HUDEP-2 (cell line): ENCODE measurements around the gene GREB1L.
"Not testable (repeated sequence)": the region's sequence is repeated elsewhere in the genome, so short reads cannot be mapped to it uniquely, and the experiment has no call there.

Experiments
- DNase-seq, 76 experiments: peaks; one replicate each; lab custom pipeline; 2025; ENCODE audit not compliant: unreplicated experiment in 76 of 76; lab: John Stamatoyannopoulos, UW

GREB1L gene

GRCh38 chr18:21361307-21361880 is 119.4 kb downstream of the GREB1L start:
- no peak for DNase-seq

DNA sequence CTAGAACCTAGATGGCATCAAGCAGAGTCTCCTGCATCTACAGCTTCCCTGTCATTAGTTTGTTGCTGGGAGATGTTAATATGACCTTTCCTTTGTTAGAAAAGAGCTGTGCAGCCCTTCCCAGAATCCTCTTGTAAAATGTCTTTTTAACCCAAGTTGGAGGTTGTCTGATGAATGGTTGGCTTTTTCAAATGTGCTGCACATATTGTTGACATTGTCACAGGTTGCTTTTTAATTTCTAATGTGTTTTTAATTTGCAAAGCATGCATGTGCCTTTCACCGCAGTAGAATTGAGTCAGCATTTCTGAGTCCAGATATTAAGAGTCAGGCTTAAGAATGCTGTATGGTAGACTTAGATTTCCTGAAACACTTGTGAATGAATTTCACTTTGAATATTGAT is 120.8 kb downstream of the GREB1L start:
- DNase-seq = no peak

- no peak for DNase-seq
Observed at GRCh38 chr18:21363348-21363747, 121.3 kb downstream of the GREB1L start.

DNA sequence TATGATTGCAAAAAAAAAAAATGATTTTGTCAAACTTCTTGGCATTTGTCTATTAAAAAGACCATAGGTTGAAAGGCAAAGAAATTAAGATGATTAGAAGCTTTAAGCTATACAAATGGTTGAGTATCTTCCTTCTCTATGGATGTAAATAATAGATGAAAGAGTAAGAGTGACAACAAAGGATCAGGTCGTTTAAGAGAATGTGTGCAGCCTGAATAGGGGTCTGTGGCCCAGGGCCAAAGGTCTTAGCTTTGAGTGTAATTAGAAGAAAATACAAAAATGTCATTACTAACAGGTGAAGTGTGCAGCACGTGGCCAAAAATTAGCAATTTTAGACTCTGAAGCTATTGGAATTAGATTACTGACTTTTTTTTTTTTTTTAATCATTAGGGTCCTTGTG is 122.4 kb downstream of the GREB1L start:
- DNase-seq = no peak

GRCh38 chr18:21366896-21367295 is 124.9 kb downstream of the GREB1L start:
- no peak for DNase-seq

GRCh38 chr18:21369146-21369545 is 127.1 kb downstream of the GREB1L start:
- DNase-seq = no peak

DNA sequence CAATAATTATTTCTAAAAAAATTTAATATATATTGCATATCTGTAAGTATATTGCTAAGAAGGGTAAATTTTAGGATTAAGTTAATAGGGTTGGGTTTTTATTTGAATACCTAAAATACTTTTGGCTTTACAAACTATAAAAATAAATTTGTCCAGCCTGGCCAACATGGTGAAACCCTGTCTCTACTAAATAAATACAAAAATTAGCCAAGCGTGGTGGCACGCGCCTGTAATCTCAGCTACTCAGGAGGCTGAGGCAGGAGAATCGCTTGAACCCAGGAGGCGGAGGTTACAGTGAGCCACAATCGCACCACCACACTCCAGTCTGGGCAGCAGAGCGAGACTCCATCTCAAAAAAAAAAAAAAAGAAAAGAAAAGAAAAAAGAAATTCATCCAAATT is 127.6 kb downstream of the GREB1L start:
- DNase-seq = not testable (repeated sequence)

- no peak for DNase-seq
Observed at GRCh38 chr18:21383031-21383430, 141.0 kb downstream of the GREB1L start.

GRCh38 chr18:21386523-21387240 is 144.7 kb downstream of the GREB1L start:
- no peak for DNase-seq

DNA sequence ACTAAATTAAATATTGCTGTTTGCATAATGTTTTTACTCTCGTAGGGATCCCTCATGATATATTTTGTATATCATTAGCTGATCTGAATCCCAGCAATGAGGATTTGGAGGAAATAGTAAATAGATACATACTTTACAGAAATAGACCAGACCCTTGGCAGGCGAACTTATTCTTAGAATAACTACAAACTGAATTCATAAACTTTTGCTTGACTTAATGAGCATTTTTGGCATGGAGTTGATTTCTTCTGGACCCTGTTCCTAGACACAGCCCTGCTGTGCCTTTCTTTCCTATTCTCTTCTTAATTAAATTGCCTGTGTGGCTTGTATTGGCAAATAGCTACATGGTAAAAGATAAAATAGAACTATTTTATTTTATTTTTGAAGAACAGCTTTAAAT is 145.9 kb downstream of the GREB1L start:
- DNase-seq = no peak

DNA sequence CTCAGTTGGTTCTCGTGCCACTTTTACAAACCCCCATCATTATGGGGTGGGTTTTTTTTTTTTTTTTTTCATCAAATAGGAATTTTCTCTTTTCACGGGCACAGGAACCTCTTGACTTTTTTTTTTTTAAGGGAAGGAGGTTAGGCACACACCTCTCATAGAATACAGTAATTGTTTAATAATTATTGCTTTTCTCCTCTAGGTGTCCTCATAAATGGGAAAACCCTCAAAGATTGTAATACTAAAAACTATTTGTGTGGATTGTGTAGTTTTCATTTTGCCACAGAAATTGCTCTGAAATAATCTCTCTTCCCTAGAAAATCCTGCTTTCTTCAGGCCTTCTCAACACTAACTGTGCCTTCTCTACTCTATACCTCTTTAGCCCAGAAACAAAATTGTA is 147.3 kb downstream of the GREB1L start:
- no peak for DNase-seq

- no peak for DNase-seq
Observed at GRCh38 chr18:21389903-21390302, 147.9 kb downstream of the GREB1L start.

DNA sequence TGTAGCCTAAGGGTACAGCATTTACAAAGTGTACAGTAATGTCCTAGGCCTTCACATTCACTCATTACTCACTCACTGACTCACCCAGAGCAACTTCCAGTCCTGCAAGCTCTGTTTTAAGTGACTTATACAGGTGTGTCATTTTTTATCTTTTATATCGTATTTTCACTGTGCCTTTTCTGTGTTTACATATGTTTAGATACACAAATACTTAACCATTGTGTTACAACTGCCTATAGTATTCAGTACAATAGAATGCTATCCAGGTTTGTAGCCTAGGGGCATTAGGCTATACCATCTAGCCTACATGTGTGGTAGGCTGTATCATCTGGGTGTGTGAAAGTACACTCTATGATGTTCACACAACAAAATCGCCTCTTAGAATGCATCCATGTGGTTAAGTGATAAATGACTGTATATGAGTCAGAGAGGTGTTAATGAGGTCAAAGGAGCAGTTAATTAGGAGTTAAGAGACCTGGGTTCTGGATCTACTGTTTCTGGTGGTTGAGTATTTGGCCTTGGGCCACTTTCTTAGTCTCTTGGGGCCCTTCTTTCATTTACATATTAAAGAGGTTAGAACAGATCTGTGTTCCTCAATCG is 149.1 kb downstream of the GREB1L start:
- no peak for DNase-seq

DNA sequence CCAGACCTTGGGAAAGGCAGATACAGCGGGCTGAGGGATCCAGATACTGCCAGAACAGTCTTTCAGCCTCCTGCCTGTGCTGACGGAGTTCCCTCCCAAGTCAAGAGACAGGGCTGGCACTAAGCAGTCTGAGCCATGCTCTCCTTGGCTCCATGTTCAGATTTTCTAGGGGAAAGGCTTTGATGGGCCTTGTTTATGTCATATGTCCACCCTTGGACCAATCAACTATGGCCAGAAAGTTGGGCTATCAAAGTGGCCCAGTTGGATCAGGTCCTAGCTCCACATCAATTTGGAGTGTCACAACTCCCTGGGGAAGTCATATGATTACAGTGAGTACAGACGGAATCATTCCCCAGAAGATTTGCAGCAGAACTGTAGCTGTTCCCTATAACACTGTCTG is 152.0 kb downstream of the GREB1L start:
- DNase-seq = no peak

DNA sequence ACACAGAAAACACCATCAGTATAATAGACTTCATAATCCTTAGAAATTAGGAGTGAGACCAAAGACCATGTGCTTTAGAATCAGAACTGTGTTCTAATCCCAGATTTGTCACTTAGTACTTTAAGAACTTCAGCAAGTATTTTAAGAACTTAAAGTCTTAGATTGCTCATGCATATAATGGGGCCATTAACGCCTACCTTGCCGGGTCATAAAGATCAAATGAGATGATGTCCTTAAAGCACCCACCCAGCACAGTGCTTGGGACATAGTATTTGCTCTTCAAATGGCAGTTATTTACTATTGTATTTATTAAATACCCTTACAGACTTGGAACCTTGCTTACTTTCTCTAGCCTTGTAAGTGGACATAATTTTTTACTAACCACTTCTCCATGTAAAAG is 156.1 kb downstream of the GREB1L start:
- no peak for DNase-seq

DNA sequence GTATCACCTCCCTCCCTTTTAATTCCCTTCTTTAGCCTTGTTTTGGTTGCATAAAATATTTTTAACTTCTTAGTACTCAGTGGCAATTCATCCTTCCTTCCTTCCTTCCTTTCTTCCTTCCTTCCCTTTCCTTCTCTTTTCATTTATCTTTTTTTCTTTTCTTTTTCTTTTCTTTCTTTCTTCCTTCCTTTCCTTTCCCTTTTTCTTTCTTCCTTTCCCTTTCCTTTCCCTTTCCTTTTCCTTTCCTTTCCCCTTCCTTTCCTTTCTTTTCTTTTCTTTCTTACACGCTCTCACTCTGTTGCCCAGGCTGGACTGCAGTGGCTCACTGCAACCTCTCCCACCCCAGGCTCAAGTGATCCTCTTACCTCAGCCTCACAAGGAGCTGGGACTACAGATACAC is 160.2 kb downstream of the GREB1L start:
- no peak for DNase-seq

GRCh38 chr18:21404426-21404825 is 162.4 kb downstream of the GREB1L start:
- no peak for DNase-seq

DNA sequence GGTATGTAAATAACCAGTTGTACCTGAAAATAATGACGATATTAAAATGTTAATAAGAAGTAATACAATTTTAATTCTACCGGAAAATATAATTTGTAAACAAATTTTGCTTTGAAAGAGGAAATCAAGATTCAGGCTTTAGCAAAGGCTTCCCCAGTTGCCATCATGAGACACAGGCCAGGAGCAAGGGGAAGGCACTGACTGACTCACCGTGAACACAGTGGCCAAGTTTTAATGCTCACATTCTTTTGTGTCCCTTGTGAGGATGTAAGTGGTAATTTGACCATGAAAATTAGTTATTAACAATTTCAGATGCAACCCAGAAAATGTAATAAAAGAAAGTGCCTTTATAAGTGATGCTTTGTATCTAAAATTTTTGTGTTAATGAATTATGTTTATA is 164.1 kb downstream of the GREB1L start:
- no peak for DNase-seq

DNA sequence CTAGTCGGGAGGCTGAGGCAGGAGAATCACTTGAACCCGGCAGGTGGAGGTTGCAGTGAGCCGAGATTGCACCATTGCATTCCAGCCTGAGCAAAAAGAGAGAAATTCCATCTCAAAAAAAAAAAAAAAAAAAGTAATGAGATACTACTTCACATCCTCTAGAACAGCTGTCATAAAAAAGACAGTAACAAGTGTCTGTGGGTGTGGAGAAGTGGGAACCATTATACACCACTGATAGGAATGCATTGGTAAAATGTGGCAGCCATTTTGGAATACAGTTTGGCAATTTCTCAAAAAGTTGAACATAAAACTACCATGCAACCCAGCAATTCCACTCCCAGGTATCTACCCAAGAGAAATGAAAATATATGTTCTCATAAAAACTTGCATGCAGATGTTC is 166.6 kb downstream of the GREB1L start:
- DNase-seq = no peak

GRCh38 chr18:21433436-21433835 is 191.4 kb downstream of the GREB1L start:
- no peak for DNase-seq

DNA sequence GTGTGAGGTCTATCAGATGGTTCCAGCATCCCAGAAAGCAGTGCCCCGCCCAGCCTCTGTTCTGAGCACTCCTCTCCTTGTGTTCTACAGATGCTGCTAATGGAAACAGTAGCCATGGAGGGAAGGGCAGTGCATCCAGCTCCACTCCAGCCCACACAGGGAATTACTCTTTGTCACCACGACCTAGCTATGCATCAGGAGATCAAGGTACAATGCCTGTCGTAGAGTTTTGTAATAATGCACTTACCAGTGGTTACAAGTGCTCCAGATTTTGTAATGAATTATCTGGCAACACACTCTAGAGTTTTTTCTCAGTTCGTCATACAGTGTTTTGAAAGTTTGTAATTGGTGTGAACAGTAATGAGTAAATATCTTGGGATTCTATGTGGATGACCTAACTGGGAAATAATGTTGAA is 197.4 kb downstream of the GREB1L start:
- no peak for DNase-seq

- no peak for DNase-seq
Observed at GRCh38 chr18:21441670-21442069, 199.6 kb downstream of the GREB1L start.
